Fibroblast of skin of back (primary cell): Measurements from ENCODE around the gene GRM7.

ENCODE experiments used
- DNase-seq: peaks from one replicate; pipeline ENCODE4 v3.0.0-alpha.2; 2013

GRM7 gene

DNA sequence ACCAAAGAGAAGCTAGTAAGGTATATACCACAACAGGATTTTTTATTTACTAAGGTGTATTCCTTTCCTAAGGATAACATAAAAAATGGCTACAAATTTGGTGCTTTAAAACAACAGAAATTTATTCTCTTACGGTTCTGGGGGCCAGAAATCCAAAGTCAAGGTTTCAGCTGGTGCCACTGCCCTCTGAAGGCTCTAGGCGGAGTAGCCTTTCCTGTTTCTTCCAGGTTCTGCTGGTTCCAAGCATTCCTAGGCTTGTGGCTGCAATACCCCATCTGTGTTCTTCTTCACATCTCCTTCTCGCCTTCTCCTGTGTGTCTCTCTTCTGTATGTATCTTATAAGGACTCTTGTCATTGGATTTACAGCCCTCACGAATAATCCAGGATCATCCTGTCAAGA lies 549.9 kb downstream of the GRM7 start:
- DNase-seq = no peak

DNA sequence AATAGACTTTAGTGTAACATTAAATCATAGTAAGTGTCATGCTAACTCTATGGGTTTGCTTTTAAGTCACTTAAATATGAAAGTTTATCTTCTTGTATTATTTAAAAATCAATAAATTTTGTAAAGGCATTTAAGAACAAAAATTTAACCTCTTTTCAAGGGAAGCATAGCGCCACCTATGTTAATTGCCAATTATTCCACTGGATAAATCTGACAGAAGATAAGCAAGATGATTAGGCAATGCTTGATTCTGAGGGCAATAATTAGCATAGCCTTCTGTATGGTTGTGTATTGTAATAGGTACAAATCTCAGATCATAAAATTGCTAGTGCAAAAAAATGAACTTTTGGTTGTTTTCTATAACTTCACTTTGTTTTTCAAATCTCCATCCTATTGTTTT lies 560.1 kb downstream of the GRM7 start:
- DNase-seq = no peak

DNA sequence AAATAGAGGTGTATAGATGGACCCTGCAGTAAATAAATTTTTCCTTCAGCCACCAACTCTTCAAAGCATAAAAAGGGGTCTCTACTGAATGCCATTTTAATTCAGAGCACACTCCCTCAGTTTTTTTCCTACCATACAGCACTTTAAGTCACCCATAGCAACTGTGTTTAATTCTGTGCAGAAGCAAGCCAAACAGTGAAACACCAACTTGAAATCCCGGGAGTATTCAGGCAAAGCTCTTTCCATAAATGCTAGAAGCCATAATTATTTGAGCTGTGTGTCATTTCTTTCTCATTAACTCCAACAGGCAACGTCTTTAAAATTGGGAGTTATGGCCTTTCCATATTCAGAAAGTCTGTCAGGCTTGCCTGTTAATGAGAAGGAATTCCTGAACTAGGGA lies 562.1 kb downstream of the GRM7 start:
- DNase-seq = no peak

DNA sequence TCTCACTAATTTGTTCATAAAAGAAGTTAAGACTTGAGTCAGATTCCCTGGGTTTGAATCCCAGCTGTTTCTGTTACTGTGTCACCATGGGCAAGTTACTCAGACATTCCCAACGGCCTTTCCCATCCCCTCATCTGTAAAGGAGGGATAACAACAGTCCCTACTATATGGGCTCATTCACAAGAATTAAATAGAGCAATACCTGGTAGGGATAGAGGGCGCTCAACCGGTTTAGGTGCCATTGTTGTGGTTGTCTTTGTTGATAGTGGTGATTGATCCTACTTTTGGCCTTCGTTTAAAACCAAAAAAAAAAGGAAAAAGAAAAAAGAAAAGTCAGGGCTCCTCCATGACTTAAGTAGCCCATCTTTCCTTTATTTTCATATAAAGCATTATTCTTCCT lies 563.1 kb downstream of the GRM7 start:
- DNase-seq = no peak

DNA sequence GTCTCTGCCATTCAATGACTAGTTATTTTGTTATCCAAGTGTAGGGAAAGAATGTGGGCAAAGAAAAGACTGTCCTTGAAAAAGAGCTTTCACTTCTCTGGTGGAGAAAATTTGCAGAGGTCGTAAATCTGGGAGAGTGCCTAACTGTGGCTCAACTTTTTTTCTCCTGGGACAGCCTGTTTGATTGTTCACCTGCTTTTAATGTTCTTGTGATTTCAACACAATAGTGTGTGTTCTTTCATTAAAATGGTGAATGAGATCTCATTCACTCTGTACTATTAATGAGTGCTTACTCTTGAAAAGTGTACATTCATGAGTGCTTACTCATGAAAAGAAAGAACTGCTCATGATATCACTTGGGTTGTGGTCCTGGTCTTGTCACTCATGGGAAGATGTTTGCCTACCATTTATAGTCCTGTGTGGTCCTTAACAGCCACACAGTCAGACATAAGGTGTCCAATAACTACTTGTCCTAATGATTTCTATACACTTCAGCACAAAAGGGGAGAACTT lies 567.3 kb downstream of the GRM7 start:
- DNase-seq = no peak

DNA sequence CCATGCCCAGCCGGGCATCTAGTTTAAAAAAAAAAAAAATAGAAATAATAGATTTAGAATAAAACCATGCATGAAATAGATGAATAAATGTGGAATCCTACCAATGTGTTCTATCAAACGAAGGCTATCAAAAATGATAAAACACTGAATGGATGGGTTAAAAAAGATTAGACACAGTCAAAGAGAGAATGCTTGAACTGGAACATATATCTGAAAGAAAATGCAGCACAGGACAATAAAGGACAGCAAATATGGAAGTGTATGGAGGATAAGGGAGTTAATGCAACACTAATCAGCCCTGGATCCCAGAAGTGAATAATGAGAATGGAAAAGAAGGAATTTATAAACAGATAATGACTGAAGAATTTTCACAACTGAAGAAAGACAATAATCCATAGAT lies 571.7 kb downstream of the GRM7 start:
- DNase-seq = no peak

DNA sequence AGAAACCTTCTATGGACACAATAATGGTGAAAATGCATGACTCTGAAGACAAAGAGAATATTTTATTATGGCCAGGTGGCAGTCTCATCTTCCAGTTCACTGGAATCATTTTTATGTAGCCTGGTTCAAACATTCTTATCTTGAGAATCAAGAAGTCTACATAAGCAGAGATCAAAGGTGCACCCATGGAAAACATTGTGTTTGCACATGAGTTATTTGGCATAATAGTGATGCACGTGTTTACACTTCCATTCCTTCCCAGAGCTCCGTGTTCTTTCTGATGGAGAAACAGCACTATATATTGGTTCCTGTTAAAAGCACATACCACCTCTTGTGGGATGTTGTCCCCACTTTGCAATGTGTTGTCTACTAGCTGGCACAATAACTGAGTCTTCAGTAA lies 572.2 kb downstream of the GRM7 start:
- DNase-seq = no peak

DNA sequence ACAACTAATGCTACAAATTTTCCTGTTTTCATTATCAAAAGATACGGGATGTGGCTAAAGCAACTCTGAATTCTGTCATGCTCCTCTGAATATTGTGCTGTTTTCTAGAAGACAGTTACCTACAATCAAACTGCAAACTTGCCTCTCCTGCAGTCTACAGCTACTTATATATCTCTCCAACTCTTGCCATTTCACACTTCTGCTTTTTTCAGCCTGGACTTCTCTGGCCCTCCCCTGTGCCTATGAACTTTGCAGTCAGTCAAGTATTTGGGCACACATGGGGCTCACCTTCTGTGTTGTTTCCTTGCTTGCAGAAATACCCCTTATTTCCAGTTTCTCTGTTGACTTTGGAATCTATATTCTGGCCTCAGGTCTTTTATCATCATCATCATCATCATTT lies 575.6 kb downstream of the GRM7 start:
- no peak for DNase-seq

DNA sequence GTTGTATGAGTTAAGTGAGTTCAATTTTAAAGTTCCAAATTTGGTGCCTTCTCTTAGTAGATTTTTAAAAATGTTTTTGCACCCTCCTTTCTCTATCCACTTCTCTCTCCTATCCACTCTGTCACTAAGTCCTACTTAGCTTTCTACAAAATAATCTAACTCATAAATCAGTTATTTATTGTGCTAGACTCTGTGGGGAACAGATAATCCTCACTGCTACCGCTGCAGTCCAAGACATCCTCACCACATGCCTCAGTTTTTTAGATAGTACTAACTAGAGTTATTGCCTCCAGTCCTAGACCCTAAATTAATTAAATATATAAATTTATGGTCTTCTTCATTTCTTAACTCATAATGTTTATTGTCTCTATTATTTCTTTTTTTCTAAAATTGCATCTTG lies 576.3 kb downstream of the GRM7 start:
- no peak for DNase-seq

DNA sequence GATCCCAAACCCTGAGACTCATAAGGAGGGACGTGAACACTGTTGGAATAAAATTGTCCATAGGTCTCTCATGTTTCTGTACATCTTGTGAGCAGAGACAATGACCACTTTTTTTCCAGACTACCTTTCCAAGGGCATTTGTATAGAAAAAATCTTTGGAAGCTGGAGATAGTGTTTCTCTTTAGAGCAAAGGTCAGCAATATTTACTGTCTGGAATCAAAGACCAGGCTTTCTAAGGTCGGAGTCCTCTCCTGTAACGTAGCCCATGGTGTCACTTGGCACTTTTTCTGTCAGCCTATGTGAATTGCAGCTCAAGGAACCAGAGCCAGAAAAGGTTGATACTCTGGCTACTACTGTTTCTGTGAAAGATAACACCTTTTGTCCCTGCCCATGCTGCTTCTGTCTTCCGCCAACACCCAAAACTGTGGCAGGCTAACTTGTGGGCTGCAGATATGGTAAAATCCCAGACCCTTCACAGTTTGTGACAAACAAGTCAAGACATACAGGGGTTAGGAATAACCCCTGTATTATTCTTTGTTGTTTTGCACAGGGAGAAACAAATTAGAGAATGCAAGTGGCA lies 578.3 kb downstream of the GRM7 start:
- DNase-seq = no peak

DNA sequence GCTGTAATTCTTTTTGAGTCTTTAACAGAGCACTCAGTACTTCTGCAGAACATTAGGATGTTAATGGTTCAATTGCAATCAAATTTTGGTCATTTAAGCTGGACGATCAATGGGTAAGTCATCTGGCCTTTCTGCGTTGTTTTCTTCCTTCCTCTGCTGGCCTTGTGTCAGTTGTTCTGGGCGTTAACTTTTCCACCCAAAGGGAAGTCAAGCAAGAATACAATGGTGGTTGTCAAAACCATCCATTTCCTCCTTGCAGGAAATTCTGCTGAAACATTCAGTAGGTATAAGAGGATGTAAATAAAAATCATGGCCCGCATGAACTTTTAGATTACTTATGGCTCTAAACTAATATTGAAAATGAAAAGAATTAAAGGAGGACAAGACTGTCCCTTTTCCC lies 584.0 kb downstream of the GRM7 start:
- no peak for DNase-seq

DNA sequence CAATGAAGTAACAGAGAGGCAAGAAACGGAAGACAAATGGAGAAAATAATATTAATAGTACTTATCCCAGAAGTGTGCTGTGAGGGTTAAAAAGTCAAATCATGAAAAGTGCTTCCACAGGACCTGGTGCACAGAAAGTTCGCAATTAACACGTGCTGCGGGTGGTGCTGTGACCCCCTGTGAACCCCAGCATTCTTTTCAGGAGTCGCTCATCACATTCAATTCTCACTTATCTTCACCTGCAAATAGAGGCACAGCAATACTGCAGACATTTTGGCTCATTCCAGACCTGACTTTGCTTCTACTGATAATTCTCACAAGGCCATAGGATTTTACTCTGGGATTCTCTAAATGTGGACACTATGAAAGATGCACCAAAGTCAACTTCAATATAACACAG lies 584.4 kb downstream of the GRM7 start:
- no peak for DNase-seq

DNA sequence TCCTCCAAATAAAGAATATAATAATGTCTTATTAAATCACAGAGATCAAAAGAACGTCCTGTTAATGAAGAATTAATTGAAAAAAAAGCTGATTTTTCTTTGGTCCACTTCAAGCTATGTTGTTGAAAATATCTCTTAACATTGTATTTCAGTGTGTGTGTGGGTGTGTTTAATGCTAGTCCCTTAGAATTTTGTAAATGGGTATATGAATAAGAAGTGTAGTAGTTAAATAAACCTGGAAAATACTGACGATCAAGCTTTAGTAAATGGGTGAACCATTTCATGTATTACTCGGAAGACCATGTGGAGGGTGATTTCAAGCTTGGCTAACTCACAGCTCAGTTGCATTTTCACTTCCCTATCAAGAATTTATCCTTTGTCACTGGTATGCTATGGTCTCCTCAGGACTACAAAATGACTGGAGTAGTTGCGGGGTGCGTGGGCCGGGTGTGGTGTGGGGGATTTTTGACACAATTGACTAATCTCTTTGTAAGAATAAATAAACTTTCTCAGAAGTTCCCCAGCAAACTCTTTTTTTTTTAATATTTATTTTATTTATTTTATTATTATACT lies 586.4 kb downstream of the GRM7 start:
- no peak for DNase-seq

DNA sequence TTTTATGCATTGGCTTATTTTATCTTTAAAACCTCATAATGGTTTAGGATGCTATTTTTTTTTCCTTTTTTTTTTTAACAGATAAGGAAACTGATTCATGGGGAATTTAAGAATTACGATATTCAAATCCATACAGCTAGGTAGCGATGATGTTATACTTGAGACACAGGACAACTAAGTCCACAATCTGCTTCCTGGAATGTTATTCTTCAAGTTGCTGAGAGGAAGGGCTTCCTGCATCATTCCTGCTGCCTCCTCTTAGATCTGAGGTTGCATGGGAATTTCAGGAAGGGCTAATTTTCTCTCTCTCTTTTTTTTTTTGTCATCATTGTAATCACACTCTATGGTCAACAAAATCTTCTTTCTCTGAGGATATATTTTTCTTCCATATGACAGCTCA lies 595.5 kb downstream of the GRM7 start:
- DNase-seq = no peak

DNA sequence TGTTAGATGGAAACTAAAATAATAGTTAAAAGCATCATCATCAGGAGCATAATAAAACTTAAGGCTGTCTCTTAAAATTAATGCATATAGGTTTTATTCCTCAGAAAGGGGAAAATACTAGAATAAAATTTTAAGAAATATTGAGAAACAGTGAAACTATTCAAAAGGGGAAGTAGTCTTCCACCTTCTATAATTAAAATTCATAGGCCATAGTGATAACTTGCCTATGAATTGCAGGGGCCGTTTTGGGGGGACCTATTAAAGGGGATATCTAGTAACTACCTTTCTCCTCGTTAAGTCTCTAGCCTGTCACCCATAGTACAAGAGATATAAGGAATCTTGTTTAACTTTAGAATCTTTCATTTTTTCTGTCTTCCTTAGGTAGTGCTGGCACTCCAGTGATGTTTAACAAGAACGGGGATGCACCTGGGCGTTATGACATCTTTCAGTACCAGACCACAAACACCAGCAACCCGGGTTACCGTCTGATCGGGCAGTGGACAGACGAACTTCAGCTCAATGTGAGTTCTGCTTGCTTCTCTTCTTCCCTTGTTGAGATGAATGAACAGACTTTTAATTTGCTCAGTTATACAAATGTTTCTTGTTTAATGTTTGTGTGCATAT lies 600.4 kb downstream of the GRM7 start:
- DNase-seq = no peak

DNA sequence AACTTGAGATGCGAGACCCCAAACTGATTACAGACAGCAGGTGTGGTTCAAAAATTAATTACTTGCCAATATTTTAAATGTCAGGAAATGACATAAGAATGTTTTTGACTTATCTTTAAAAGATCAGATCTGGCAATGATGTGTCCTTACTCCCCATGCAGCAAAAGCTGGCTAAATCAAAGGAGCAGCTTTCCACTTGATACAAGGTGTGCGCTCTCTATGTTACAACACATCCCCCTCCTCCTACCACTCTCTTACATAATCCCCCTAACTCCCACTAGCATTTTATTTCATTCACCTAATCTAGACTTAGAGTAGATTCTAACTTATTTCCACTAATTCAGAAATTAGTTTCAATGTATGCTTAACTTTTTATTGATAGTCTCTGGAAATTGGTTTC lies 609.0 kb downstream of the GRM7 start:
- no peak for DNase-seq

DNA sequence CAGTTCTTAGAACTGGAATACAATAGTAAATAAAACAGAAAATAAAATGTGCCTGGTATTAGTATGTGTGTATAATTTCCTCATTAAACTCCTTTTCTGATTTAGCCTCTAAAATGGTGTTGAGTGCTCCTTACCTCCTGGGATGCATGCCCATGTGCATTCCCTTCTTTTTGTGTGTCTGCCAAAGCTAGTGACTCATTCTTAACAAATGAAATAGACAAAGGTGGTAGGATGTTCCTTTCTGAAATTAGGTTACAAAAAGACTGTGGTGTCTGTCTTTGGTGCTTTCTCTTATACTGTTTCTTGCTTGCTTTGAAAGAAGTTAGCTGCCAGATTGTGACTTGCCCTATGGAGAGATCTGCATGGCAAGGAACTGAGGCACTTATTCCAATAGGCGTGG lies 623.7 kb downstream of the GRM7 start:
- peak; percentile 20 for DNase-seq

DNA sequence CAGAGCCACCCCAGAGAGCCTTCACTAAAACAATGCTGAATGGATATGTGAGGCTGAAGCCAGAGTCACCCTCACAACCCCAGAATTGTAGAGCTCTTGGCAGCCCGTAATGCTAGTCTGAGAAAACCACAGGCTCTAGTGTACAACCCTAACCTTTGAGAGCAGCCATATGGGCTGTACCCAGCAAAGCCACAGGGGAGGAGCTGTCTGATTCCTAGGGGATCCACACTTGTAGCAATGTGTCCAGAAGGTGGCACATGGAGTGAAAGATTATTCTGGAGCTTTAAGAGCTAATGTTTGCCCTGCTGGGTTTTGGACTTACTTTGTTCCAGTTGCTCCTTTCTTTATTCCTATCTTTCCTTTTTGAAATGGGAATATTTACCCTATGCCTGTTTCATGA lies 626.8 kb downstream of the GRM7 start:
- no peak for DNase-seq

DNA sequence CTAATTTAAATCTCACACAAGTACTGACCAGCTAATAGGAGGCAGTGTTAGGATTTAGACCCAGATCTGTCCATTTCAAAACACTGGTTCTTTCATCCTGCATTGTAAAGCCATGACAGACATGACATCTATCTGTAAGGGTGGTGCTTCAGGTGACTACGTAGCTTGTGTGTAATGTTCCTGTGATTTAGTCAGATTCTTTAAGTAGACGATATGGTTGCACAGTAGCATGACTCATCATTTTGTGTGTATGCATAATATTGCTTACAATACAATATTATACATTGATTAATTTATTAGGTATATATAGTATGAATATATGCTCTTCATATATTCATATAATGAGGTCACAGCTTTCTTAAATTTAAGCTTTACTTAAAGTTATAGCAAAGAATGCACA lies 628.5 kb downstream of the GRM7 start:
- DNase-seq = no peak

DNA sequence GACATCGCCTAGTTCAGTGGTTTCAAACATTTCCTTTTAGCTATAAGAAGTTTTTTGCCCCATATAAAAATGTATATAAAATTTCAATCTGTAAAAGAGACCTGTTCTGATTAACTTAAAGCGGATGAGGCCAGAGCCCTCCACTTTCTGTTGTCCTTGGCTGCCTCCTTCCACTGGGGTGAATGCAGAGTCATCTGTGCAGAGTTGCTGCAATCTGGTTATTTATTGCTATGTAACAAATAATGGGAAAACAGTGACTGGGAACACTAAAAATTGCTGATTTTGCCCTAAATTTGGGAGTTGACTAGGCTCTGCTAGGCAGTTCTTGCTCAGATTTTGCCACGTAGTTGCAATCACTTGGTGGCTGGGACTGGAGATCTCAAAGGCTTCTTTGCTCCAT lies 637.8 kb downstream of the GRM7 start:
- DNase-seq = no peak

DNA sequence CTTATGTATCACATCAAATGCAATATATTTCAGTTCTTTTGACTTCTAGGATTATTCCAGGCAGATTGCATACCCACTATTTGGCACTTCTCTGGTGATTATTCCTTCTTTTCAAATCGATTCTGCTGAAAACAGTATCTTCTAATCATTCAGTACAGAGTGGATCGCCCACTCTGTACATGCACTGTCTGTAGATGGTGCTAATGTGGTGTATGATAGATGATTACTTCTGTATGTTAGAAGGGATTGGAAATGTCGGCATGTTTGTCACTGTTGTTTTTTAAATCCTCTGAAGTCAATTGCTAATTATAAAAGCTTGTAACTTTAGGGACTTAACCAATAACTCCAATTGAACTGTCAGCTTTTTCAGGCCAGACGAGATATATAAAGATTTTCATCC lies 642.5 kb downstream of the GRM7 start:
- no peak for DNase-seq

DNA sequence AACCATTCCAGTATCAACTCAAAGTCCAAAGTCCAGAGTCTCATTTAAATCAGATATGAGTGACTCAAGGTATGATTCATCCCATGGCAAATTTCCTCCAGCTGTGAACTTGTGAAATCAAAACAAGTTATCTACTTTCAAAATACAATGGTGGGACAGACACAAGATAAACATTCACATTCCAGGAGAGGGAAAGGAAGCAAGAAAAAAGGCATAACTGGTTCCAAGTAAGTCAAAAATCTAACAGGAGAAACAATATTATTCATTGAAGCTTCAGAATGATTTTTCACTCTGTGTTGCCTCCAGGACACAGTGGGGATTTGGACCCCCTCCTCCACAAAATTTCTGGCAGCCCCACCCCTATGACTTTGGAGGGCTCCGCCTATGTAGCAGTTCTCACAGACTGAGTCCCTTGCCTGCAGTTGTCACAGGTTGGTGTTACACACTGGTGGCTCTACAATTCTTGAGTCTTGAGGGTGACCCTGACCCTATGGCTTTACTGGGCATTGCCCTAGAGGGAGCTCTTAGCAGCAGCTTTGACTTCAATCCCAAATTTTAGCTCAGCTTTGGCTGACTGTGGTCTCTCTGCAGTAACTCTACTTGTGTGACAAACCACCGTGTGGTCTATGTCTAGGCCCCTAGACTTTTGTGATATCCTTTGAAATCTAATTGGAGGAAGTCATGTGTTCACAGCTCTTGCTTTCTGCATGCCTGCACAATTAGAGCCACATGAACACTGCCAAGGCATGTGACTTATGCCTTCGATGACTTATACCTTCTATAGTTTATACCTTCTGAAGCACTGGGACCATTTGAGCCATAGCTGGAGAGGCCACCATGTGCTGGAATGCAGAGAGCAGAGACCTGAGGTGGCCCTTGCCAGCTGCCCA lies 644.2 kb downstream of the GRM7 start:
- DNase-seq = peak; percentile 94

DNA sequence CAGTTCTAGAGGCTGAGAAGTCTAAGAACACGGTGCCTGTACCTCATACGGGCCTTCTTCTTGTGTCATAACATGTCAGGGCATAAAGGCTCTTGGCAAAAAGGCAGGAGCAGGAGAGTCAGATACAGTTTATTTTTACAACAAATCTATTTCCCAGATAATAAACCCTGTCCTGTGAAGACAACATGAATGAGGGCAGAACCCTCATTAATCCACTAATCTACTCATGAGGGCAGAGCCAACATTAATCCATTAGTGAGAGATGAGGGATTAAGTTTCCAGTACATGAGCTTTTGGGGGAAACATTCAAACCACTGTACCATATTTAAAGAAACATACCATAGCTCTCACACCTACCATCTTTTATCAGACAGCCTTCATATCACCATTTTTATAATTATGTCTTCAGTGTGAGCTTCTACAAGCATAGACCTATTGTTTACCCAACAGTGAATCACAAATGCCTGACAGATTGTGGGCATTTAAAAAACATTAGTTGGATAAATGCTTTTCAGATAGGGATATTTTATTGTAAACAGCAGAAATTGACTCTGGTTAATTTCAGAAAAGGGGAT lies 645.8 kb downstream of the GRM7 start:
- no peak for DNase-seq
